Central memory CD8-positive, alpha-beta T cell (primary cell): ENCODE measurements around the gene ECE1.

Experiments
- ATAC-seq: fragments of 150-1000 bp; cut with Tn5 transposase; replicated peaks from 2 replicates; pipeline ENCODE4 v1.10.0; 2022; ENCODE audit warnings: mild to moderate bottlenecking, moderate FRiP score, moderate number of reproducible peaks; ENCODE audit not compliant: poor library complexity, severe bottlenecking; ENCODE audit errors: extremely low read depth
- DNase-seq, 2 donors: peaks; one replicate each; pipeline ENCODE4 v3.0.0; 2021; ENCODE audit warnings: low spot score in 2 of 2
- H3K27ac Mint-ChIP-seq: one replicate; pipeline ENCODE4 v1.8.0; 2022; ENCODE audit warnings: low read depth, mild to moderate bottlenecking, moderate library complexity, mixed read lengths
- H3K27me3 Mint-ChIP-seq: one replicate; pipeline ENCODE4 v1.8.0; 2022; ENCODE audit warnings: mixed read lengths
- H3K36me3 Mint-ChIP-seq: one replicate; pipeline ENCODE4 v1.8.0; 2022; ENCODE audit warnings: mild to moderate bottlenecking, moderate library complexity, mixed read lengths; ENCODE audit not compliant: insufficient read depth
- H3K4me1 Mint-ChIP-seq: one replicate; pipeline ENCODE4 v1.8.0; 2022; ENCODE audit warnings: mixed read lengths
- H3K4me3 Mint-ChIP-seq: one replicate; pipeline ENCODE4 v1.8.0; 2022; ENCODE audit warnings: mild to moderate bottlenecking, moderate library complexity, mixed read lengths
- H3K9me3 Mint-ChIP-seq: one replicate; pipeline ENCODE4 v1.8.0; 2022; ENCODE audit warnings: mixed read lengths

Gene ECE1

DNA sequence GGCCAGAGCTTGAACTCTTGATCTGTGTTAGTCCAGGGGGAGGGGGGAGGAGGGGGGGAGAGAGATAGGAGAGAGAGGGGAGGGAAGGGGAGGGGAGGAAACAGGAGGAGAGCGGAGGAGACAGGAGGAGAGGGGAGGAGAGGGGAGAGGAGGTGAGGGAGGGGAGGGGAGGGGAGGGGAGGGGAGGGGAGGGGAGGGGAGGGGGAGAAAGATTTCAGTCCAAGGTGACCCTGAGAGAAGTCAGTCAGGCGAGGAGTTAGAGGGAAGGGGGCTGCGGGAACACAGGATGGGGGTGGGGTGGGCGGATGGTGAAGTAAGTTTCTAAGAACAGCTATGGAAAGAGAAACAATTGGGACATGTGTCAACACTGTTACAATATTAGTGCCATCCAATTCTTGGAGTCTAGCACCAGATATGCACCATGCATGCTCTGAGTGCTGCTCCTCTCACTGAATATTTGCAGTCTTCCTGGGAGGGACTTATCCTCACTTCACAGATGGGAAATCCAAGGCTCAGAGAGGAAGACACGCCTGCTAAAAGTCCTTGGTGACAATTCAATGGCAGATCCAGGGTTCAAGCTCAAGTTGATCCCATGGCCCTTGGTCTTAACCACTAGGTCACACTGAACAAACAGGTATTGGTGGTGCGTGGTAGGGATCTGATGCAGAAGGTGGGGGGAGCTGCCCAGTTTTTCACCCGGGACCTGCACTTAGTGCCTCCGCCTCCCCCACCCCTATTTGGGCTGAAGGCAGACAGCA lies 42.5 kb upstream of the ECE1 start:
- peaks cover 13% of the 10 kb centered on the region for H3K36me3 Mint-ChIP-seq
- no peak overlapping the region for H3K27ac Mint-ChIP-seq
- peaks cover 56% of the 10 kb centered on the region for H3K4me1 Mint-ChIP-seq
- ATAC-seq, result no peak
- no peaks in the 10 kb centered on the region for H3K9me3 Mint-ChIP-seq
- H3K4me3 Mint-ChIP-seq, result no peak overlapping the region
- no peaks in the 10 kb centered on the region for H3K27me3 Mint-ChIP-seq
- no peak for DNase-seq

DNA sequence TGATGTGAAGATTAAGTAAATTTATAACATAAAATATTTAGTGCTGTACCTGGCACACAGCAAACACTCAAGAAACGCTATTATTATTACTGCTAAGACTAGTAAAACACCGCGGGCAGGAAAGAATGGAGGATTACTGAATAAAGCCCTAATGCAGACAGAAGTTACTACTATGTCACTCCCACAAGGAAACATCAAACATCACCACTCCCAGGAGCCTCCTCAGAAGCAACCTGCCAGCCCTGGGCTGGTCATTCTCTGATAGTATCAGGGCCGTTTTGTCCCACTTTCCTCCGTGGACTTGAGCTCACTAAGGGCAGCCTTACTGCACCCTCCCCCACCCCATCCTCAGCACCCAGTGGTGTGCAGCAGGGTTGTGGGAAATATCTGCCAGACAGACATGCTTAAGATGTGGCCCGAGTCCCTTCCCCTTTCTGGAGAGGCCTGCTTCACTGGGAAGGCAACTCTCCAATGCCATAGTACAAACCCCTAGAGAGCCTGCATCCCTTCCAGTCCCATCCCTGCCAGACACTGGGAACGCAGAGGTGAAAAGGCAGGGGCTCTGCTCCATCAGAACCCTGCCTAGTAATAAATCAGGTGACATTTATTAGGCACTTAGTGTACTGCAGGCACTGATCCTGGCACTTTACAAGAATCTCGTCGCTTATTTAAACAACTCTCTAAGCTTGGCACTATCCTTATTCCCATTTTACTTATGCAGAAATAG lies 41.7 kb upstream of the ECE1 start:
- Mint-ChIP-seq H3K4me1 (peaks cover 65% of the 10 kb centered on the region), H3K27me3 (no peaks in the 10 kb centered on the region), H3K4me3 (no peak overlapping the region), H3K9me3 (no peaks in the 10 kb centered on the region), H3K36me3 (peaks cover 16% of the 10 kb centered on the region), H3K27ac (peak overlapping the region; percentile 32)
- ATAC-seq (no peak), DNase-seq (no peak)

DNA sequence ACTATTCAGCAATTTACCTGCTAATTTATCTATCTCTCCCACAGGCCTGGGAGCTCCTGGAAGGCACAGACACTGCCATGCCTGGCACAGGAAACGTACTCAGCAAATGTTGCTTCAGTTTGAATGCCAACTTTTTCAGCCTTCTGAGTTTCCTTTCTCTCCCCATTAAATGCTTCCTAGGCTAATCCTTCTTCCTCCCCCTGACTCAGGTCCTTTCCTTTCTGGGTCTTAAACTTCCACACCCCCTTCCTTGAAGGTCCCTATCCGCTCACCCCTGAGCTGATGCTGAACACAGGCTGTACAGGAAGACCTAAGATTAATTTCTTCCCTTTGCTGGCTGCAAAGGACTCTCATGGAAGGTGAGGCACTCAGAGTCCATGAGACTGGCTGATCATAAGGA lies 40.3 kb upstream of the ECE1 start:
- ATAC-seq (no peak), DNase-seq (no peak)
- Mint-ChIP-seq H3K4me1 (peaks cover 73% of the 10 kb centered on the region), H3K4me3 (no peak overlapping the region), H3K9me3 (no peaks in the 10 kb centered on the region), H3K36me3 (peaks cover 17% of the 10 kb centered on the region), H3K27me3 (no peaks in the 10 kb centered on the region), H3K27ac (peak overlapping the region; percentile 69)

DNA sequence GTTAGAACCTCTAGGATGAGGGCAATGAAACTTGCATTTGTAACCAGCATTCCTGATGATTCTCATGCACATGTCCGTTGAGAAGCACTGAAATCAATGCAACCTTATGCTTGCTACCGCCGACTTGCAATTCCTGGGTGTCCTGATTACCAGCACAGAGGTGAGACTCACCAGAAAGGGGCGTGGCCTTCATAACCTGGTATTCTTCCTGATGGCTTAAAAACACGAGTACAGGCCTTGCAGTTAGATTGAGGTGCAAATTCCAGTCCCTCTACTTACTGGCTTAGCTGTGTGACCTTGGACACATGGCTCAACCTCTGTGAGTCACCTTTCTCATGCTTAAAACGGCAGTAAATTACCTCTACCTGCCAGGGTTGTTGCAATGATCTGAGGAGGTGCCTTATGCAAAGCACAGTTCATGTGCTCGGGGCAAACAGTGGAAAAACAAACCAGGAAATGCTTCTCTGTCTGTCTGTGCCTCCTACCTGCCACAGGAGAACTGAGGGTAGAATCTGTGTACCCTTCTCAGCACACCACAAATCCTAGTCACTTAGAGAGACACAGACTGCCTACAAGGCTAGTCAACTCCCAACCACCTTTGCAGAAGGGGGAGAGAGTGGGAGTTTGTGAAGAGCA lies 39.1 kb upstream of the ECE1 start:
- Mint-ChIP-seq H3K4me1 (peaks cover 73% of the 10 kb centered on the region), H3K4me3 (no peak overlapping the region), H3K36me3 (peaks cover 12% of the 10 kb centered on the region), H3K27ac (peak overlapping the region; percentile 41), H3K27me3 (no peaks in the 10 kb centered on the region), H3K9me3 (no peaks in the 10 kb centered on the region)
- DNase-seq (no peak), ATAC-seq (no peak)

DNA sequence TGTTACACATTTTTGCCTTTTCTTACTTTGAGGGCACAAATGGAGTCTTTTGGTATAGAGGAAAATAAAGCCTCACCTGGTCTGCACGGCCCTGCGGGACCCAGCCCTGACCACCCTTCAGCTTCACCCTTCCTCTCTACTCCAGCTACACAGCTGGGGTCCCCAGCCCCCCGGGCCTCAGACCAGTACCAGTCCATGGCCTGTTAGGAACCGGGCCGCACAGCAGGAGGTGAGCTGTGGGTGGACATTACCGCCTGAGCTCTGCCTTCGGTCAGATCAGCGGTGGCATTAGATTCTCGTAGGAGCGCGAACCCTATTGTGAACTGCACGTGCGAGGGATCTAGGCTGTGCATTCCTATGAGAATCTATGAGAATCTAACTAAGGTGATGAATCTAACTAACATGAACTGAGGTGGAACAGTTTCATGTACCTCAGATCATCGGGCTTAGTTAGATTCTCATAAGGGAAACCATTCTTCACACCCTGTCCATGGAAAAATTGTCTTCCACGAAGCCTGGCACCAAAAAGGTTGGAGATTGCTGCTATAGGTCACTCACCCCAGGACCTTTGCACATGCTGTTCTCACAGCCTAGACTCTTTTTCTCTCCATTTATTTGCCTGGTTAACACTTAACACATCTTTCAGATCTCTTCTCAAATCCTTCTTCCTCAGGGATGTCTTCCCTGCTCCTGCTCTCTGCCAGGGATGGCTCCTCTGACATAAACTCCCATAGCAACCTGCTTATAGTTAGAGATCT lies 37.5 kb upstream of the ECE1 start:
- DNase-seq (no peak), ATAC-seq (no peak)
- H3K4me3 Mint-ChIP-seq, result no peak overlapping the region
- peaks cover 77% of the 10 kb centered on the region for H3K4me1 Mint-ChIP-seq
- no peaks in the 10 kb centered on the region for H3K9me3 Mint-ChIP-seq
- H3K27me3 Mint-ChIP-seq, result no peaks in the 10 kb centered on the region
- H3K36me3 Mint-ChIP-seq, result peaks cover 12% of the 10 kb centered on the region
- H3K27ac Mint-ChIP-seq, result peak overlapping the region; percentile 67

DNA sequence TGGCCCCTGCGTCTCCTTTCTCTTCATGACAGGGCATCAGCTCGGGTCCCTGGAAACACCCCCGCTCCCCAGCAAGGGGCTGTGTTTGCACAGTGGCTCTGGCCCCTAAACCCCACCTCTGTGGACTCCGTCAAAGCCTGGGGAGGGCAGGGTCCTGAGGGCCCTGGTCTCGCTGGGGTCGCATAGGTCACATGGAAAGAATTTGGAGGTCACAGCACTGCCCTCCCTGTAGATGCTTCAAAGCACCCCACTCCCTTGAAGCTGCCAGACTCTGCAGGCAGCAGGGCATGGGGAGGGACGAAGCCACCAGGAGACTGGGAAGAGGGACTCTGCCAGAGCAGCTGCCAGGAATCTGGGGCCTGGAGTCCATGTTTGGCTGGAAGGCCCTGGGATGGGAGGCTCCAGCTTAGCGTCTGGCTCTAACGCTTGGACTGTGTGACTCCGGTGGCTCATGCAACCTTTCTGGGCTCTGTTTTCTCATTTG lies 36.6 kb upstream of the ECE1 start:
- H3K4me1 Mint-ChIP-seq, result peaks cover 79% of the 10 kb centered on the region
- no peak overlapping the region for H3K4me3 Mint-ChIP-seq
- DNase-seq (no peak), ATAC-seq (no peak)
- peak overlapping the region; percentile 67 for H3K27ac Mint-ChIP-seq
- H3K27me3 Mint-ChIP-seq, result no peaks in the 10 kb centered on the region
- no peaks in the 10 kb centered on the region for H3K9me3 Mint-ChIP-seq
- peaks cover 10% of the 10 kb centered on the region for H3K36me3 Mint-ChIP-seq

DNA sequence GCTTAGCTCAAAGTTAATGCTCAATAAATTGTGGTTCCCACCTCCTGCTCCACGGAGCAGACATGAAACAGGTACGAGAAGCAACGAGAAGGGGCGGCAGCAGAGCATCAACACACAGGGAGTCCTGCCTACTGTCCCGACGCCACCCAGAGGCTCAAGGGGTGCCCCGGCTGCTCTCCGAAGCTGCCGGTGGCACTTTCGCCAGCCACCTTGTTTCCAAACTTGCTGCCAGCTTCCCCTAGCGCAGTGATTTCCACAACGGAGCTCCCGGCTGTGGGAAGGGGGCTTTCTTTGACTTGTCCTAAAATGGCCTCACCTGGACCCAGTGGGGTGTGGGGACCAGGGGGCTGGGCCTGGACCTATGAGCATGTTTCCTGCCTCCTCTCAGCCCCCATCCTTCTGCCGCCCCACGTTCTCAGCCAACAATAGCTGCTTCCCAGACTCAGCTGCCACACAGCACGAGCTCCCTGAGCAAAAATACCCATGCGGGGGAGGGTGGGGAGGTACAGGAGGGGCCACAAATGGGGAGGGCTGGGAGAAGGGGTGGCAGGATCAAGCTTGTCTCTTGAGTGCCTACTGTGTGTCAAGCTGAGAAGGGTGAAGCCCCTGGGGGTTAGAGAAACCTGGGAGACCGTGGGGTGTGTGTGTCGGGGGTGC lies 35.6 kb upstream of the ECE1 start:
- no peak for DNase-seq
- Mint-ChIP-seq H3K4me3 (peak overlapping the region; percentile 72), H3K4me1 (peaks cover 79% of the 10 kb centered on the region), H3K36me3 (peaks cover 9% of the 10 kb centered on the region), H3K9me3 (no peaks in the 10 kb centered on the region), H3K27me3 (no peaks in the 10 kb centered on the region), H3K27ac (peak overlapping the region; percentile 94)
- no peak for ATAC-seq

DNA sequence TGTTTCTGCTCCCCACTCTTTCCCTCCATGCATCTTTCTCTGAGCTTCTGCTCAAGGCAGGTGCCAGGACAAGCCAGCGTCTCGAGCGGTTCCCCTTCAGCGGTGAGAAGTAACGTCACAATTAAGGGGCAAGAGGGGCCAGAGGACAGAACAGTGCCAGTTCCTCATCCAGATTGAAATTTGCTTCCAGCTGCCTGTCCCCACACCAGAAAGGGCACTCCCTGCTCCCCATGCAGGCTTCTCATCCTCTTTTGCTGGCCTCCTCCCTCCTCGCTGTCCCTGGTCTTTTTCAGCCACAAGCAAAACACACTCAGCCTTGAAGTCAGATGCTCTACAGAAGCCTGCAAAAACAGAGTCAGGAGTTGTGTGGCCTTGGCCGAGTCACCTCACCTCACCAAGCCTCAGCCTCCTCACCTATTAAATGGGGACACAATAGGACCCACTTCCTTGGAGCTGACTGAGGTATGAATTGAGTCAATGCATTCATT lies 35.0 kb upstream of the ECE1 start:
- DNase-seq (no peak), ATAC-seq (peak; percentile 31)
- H3K27me3 Mint-ChIP-seq, result no peaks in the 10 kb centered on the region
- H3K4me1 Mint-ChIP-seq, result peaks cover 77% of the 10 kb centered on the region
- peaks cover 9% of the 10 kb centered on the region for H3K36me3 Mint-ChIP-seq
- H3K4me3 Mint-ChIP-seq, result peak overlapping the region; percentile 72
- peak overlapping the region; percentile 94 for H3K27ac Mint-ChIP-seq
- no peaks in the 10 kb centered on the region for H3K9me3 Mint-ChIP-seq

DNA sequence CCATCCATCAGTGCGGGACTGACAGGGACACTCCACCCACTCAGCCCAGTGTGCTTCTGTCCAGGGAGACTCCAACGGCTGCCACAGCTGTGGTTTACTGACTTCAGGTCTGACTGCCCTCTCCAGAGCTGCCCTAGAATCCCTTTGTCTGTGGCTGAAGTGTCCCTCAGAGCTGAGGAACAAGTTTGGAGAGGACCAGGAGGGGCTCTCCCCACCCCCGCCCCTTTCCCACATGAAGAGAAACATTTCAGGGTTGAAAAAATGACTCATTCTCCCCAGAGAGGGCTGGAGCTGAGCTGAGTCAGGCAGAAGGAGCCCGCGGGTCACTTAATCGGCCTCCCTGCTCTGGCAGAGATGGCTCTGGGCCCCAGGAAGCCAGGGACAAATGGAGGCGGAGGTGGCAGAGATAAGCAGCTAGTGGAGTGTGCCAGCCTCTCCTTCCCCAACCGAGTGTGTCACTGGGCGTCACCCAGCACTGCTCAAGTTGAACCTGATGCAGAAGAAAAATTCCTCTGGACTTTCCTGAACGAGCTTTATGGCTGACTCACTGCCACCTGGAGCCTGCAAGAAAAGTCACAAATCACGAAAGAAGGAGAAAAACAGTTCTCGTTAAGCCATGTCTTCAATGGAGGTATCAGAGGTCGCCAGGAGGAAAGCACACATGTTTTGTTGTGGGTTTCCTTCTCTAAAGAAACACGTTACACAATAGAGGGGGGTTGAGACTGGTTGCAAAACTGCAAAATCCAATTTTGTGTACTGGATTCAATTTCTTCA lies 34.3 kb upstream of the ECE1 start:
- Mint-ChIP-seq H3K4me3 (peak overlapping the region; percentile 72), H3K27me3 (no peaks in the 10 kb centered on the region), H3K36me3 (peaks cover 9% of the 10 kb centered on the region), H3K27ac (peak overlapping the region; percentile 94), H3K4me1 (peaks cover 80% of the 10 kb centered on the region), H3K9me3 (no peaks in the 10 kb centered on the region)
- ATAC-seq, result peak; percentile 66
- no peak for DNase-seq

DNA sequence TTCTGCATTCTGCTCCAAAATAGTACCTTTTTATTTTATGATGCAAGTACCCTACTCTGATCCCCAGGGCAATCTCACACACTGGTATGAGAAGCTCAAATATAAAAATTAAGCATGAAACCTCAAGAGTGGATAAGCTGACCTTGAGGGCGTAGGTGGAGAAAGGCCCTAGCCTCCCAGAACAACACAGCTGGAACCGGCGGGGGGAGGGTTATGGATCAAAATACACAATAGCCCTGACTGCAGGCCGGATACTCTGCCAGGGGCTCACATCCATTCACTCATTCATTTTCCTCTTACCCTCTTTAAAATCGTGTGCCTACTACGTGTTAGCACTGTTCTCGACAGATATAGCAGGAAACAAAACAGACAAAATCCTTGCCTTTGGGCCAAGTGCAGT lies 32.8 kb upstream of the ECE1 start:
- no peaks in the 10 kb centered on the region for H3K27me3 Mint-ChIP-seq
- DNase-seq (no peak), ATAC-seq (no peak)
- H3K4me3 Mint-ChIP-seq, result no peak overlapping the region
- H3K4me1 Mint-ChIP-seq, result peaks cover 70% of the 10 kb centered on the region
- no peaks in the 10 kb centered on the region for H3K9me3 Mint-ChIP-seq
- H3K36me3 Mint-ChIP-seq, result peaks cover 7% of the 10 kb centered on the region
- no peak overlapping the region for H3K27ac Mint-ChIP-seq

DNA sequence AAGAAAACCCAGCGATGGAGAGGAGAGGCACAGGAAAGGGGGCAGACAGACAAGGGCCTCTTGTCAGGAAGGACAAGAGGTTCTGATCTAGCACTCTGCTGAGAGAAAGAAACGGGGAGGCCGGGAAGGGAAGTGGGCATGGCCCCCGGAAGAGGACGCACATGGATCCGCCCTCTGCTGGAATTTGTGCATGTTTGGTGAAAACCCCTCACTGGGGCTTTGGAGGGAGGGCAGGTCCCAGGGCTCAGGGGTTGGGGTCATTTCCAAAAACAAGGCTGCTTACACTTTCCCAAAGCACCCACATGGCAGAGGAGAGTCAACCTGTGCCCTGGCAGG lies 32.4 kb upstream of the ECE1 start:
- H3K27me3 Mint-ChIP-seq, result no peaks in the 10 kb centered on the region
- H3K9me3 Mint-ChIP-seq, result no peaks in the 10 kb centered on the region
- no peak overlapping the region for H3K27ac Mint-ChIP-seq
- ATAC-seq, result no peak
- H3K4me1 Mint-ChIP-seq, result peaks cover 66% of the 10 kb centered on the region
- H3K4me3 Mint-ChIP-seq, result peak overlapping the region; percentile 27
- no peak for DNase-seq
- H3K36me3 Mint-ChIP-seq, result peaks cover 7% of the 10 kb centered on the region
